ENCODE data around the gene SPANXA1.
"Not testable (repeated sequence)": the region's sequence is repeated elsewhere in the genome, so short reads cannot be mapped to it uniquely, and the experiment has no call there.

SPANXA1 gene

GRCh38 chrX:141589408-141589807, 4.9 kb upstream of the SPANXA1 start, which contains the start of gene SPANXA2:
SPANXA2 (plus strand) TSS chrX:141589708; CDS start chrX:141589768, 60 bp downstream.
- WGBS (ENCODE audit: extremely low coverage, insufficient coverage, insufficient read length), result no CpG with 5 or more reads among the region's 10 CpGs
- not testable (repeated sequence) for H3K79me1 ChIP-seq (ENCODE audit: low read length)

DNA sequence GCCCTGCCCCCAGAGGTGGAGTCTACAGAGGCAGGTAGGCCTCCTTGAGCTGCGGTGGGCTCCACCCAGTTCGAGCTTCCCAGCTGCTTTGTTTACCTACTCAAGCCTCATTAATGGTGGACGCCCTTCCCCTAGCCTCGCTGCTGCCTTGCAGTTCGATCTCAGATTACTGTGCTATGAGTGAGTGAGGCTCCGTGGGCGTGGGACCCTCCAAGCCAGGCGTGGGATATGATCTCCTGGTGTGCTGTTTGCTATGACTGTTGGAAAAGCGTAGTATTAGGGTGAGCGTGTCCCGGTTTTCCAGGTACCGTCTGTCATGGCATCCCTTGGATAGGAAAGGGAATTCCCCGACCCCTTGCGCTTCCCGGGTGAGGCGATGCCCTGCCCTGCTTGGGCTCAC, 42.0 kb downstream of the SPANXA1 start:
- H2AK5ac ChIP-seq (ENCODE audit: low read length); H3K9me3 ChIP-seq (ENCODE audit: insufficient read depth, low read depth, low read length); H3K14ac ChIP-seq (ENCODE audit: low read length); H3K4me2 ChIP-seq (ENCODE audit: low read length); H3K36me3 ChIP-seq (ENCODE audit: control insufficient read depth in 1 of 2, insufficient read depth in 2 of 2, low read length in 2 of 2); H3K18ac ChIP-seq (ENCODE audit: low read length); DNase-seq; H3K79me1 ChIP-seq (ENCODE audit: low read length); H3K4ac ChIP-seq (ENCODE audit: low read depth, low read length); H4K8ac ChIP-seq (ENCODE audit: low read depth, low read length); H2BK12ac ChIP-seq (ENCODE audit: low read length); H3K27me3 ChIP-seq (ENCODE audit: insufficient read depth, low read length); H3K4me3 ChIP-seq (ENCODE audit: low read depth, low read length); H2BK5ac ChIP-seq (ENCODE audit: low read depth, low read length, poor library complexity); H2BK120ac ChIP-seq (ENCODE audit: insufficient read depth, low read length, poor library complexity); H3K79me2 ChIP-seq (ENCODE audit: control insufficient read depth, insufficient read depth, low read length, poor library complexity); H3K23ac ChIP-seq (ENCODE audit: low read length); H4K91ac ChIP-seq (ENCODE audit: low read depth, low read length); H2AFZ ChIP-seq (ENCODE audit: insufficient read depth, low read length, poor library complexity); H4K12ac ChIP-seq (ENCODE audit: low read depth, low read length); H3K4me1 ChIP-seq (ENCODE audit: control insufficient read depth in 1 of 2, insufficient read depth in 2 of 2, low read length in 2 of 2); H3K9ac ChIP-seq (ENCODE audit: low read length); H3K27ac ChIP-seq (ENCODE audit: low read depth, low read length): not testable (repeated sequence)
- no CpG with 5 or more reads among the region's 16 CpGs for WGBS (ENCODE audit: extremely low coverage, insufficient coverage, insufficient read length)

More at GRCh38 chrX:141589408-141589807, 4.9 kb upstream of the SPANXA1 start, which contains the start of gene SPANXA2:
- not testable (repeated sequence) for H3K9me3 ChIP-seq (ENCODE audit: insufficient read depth, low read depth, low read length); H2AK5ac ChIP-seq (ENCODE audit: low read length); H3K4me2 ChIP-seq (ENCODE audit: low read length); H3K4ac ChIP-seq (ENCODE audit: low read depth, low read length); H4K12ac ChIP-seq (ENCODE audit: low read depth, low read length); H3K18ac ChIP-seq (ENCODE audit: low read length); H3K4me1 ChIP-seq (ENCODE audit: control insufficient read depth in 1 of 2, insufficient read depth in 2 of 2, low read length in 2 of 2); H3K14ac ChIP-seq (ENCODE audit: low read length); H3K9ac ChIP-seq (ENCODE audit: low read length); H3K79me2 ChIP-seq (ENCODE audit: control insufficient read depth, insufficient read depth, low read length, poor library complexity); H2BK12ac ChIP-seq (ENCODE audit: low read length); H4K91ac ChIP-seq (ENCODE audit: low read depth, low read length); H3K27ac ChIP-seq (ENCODE audit: low read depth, low read length); H3K27me3 ChIP-seq (ENCODE audit: insufficient read depth, low read length); H2BK120ac ChIP-seq (ENCODE audit: insufficient read depth, low read length, poor library complexity); H4K8ac ChIP-seq (ENCODE audit: low read depth, low read length); H2BK5ac ChIP-seq (ENCODE audit: low read depth, low read length, poor library complexity); H3K36me3 ChIP-seq (ENCODE audit: control insufficient read depth in 1 of 2, insufficient read depth in 2 of 2, low read length in 2 of 2); H2AFZ ChIP-seq (ENCODE audit: insufficient read depth, low read length, poor library complexity); H3K23ac ChIP-seq (ENCODE audit: low read length); H3K4me3 ChIP-seq (ENCODE audit: low read depth, low read length); DNase-seq

Measured in trophoblast cell (in vitro differentiated cells and primary cell).